ENCODE results near the gene INHBE. TPM values are rescaled to one million over a fixed set of nuclear protein-coding genes. Genes with fewer than 3 reads are reported as not detected.

INHBE gene
- total RNA-seq, 1 experiment from 2014 or later, result 10.1 TPM

DNA sequence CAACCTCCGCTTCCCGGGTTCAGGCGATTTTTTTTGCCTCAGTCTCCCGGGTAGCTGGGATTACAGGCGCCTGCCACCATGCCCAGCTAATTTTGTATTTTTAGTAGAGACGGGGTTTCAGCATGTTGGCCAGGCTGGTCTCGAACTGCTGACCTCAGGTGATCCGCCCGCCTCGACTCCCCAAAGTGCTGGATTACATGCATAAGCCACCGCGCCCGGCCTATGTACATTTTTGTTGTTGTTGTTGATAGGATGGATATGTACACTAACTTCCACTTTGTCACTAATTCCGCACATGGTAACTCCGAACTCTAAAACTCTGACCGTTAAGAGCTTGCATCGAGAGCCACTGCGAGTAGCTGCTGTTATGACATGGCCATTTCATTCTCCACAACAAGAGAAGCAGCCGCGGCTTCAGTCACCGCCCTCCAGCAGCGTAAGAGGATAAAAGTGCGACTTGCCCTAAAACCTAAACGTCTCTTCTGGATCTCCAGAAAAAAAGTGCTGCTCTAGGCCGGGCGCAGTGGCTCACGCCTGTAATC, 32.0 kb downstream of the INHBE start:
- Histone ChIP-seq H2AFZ (ENCODE audit: low read length) (no peak overlapping the region), H3K18ac (ENCODE audit: insufficient read length, low read depth, low read length) (no peak overlapping the region), H3K4me2 (ENCODE audit: insufficient read depth, insufficient read length, low read length) (no peak overlapping the region), H3K9me3 (ENCODE audit: control insufficient read depth, low read depth, low read length) (no peaks in the 10 kb centered on the region), H2BK20ac (ENCODE audit: low read depth, low read length, poor library complexity, severe bottlenecking) (no peak overlapping the region), H2BK120ac (ENCODE audit: low read depth, low read length, poor library complexity, severe bottlenecking) (no peak overlapping the region), H2BK5ac (ENCODE audit: insufficient read length, low read length) (no peak overlapping the region), H4K5ac (ENCODE audit: insufficient read length, low read depth, low read length) (no peak overlapping the region), H3K56ac (ENCODE audit: insufficient read length, low read depth, low read length) (no peak overlapping the region), H3T11ph (ENCODE audit: low read length) (no peak overlapping the region), H2BK12ac (ENCODE audit: insufficient read length, low read depth, low read length) (no peak overlapping the region), H4K91ac (ENCODE audit: insufficient read length, low read depth, low read length) (no peak overlapping the region), H3K27ac (ENCODE audit: insufficient read length, low read depth, low read length) (no peak overlapping the region), H3K4me1 (ENCODE audit: insufficient read depth, low read length) (peaks cover 2% of the 10 kb centered on the region; the same call in 1 of the 2 replicates), H3K4ac (ENCODE audit: low read depth, low read length) (no peak overlapping the region), H3K9ac (ENCODE audit: extremely low read depth, insufficient read length, low read length) (no peak overlapping the region), H4K8ac (replicated peaks; ENCODE audit: insufficient read length, low read depth, low read length) (no peak overlapping the region), H2BK15ac (ENCODE audit: low read depth, low read length) (no peak overlapping the region), H3K79me1 (ENCODE audit: insufficient read depth, low read depth, low read length, poor library complexity, severe bottlenecking) (no peaks in the 10 kb centered on the region), H3K23me2 (ENCODE audit: insufficient read length, low read depth, low read length, poor library complexity, severe bottlenecking) (peaks cover 5% of the 10 kb centered on the region), H3K14ac (ENCODE audit: insufficient read depth, low read length) (no peak overlapping the region), H3K23ac (ENCODE audit: insufficient read length, low read depth, low read length) (no peak overlapping the region), H2AK5ac (ENCODE audit: insufficient read length, low read length) (no peak overlapping the region), H3K27me3 (ENCODE audit: insufficient read depth, low read length) (no peaks in the 10 kb centered on the region), H3K79me2 (ENCODE audit: insufficient read depth, low read length) (peaks cover 8% of the 10 kb centered on the region; the same call in 1 of the 2 replicates), H4K20me1 (ENCODE audit: control insufficient read depth, insufficient read depth, insufficient read length) (no peaks in the 10 kb centered on the region)
- H3K36me3 Mint-ChIP-seq (ENCODE audit: insufficient read depth in 1 of 3, low read depth in 3 of 3), result peaks cover 38 to 43% (median 39%) of the 10 kb centered on the region in 3 experiments
- peak overlapping the region; percentile 96 to 97 for H3K4me3 Mint-ChIP-seq
- no CpG with 5 or more reads among the region's 27 CpGs for WGBS (ENCODE audit: extremely low coverage, insufficient read length, low lambda C conversion rate)
- H3K4me1 Mint-ChIP-seq, result peaks cover 14% of the 10 kb centered on the region in 2 experiments
- no peak for DNase-seq
- no peaks in the 10 kb centered on the region for H3K27me3 Mint-ChIP-seq (ENCODE audit: low read depth)
- no peak overlapping the region for H3K27ac Mint-ChIP-seq
- peaks cover 0 to 2% of the 10 kb centered on the region in 2 experiments; a peak in 1 of 5 replicates for H3K9me3 Mint-ChIP-seq
- TF ChIP-seq, protein P1, sequence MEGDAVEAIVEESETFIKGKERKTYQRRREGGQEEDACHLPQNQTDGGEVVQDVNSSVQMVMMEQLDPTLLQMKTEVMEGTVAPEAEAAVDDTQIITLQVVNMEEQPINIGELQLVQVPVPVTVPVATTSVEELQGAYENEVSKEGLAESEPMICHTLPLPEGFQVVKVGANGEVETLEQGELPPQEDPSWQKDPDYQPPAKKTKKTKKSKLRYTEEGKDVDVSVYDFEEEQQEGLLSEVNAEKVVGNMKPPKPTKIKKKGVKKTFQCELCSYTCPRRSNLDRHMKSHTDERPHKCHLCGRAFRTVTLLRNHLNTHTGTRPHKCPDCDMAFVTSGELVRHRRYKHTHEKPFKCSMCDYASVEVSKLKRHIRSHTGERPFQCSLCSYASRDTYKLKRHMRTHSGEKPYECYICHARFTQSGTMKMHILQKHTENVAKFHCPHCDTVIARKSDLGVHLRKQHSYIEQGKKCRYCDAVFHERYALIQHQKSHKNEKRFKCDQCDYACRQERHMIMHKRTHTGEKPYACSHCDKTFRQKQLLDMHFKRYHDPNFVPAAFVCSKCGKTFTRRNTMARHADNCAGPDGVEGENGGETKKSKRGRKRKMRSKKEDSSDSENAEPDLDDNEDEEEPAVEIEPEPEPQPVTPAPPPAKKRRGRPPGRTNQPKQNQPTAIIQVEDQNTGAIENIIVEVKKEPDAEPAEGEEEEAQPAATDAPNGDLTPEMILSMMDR (conservative IDR thresholded peaks at IDR 0.05), result no peak

All from H9 (cell line).